ENCODE data around the gene TOM1L2. TPM values are rescaled to one million over a fixed set of nuclear protein-coding genes. Genes with fewer than 3 reads are reported as not detected.

Gene TOM1L2
- total RNA-seq, 1 experiment from 2014 or later: 24.1 TPM

DNA sequence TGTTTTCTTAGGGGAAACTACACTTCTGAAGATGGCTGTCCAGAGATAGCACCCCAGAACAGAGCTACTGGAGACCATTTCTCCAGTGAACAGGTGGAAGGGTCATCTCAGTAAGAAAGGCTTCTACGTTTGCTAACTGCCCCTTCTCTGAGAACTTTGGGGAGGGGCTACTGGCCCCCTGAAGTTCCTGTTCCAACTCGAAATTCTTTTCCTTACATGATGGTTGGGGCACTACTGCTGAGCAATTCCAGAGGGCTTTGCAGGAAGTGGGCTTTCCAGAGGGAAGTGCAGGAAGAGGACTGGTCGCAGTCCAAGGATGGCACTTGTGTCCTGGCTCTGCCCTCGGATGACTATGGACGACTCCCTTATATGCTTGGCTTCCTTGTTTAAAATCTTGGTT lies 31.2 kb downstream of the TOM1L2 start:
- Histone ChIP-seq H3K79me2 (ENCODE audit: insufficient read depth, low read length) (no peaks in the 10 kb centered on the region; the same call in 1 of the 2 replicates), H3K9me2 (ENCODE audit: insufficient read depth) (no peaks in the 10 kb centered on the region), H3K9me3 (ENCODE audit: control insufficient read depth in 1 of 2, insufficient read depth in 1 of 2, low read depth in 1 of 2, low read length in 2 of 2) (no peaks in the 10 kb centered on the region), H3K4me1 (ENCODE audit: control insufficient read depth in 1 of 2, insufficient read depth in 2 of 2, low read length in 2 of 2) (peaks cover 74 to 77% of the 10 kb centered on the region in 2 experiments), H3K4me2 (ENCODE audit: low read length) (peak overlapping the region; percentile 40), H3K36me3 (ENCODE audit: control insufficient read depth in 1 of 2, insufficient read depth in 2 of 2, low read length in 2 of 2) (no peaks in the 10 kb centered on the region), H2AFZ (ENCODE audit: low read depth, low read length, poor library complexity, severe bottlenecking) (no peak overlapping the region), H4K20me1 (ENCODE audit: insufficient read depth) (no peaks in the 10 kb centered on the region), H3K27me3 (ENCODE audit: insufficient read depth, low read length) (no peaks in the 10 kb centered on the region), H3K4me3 (replicated peaks in 1 of 2; ENCODE audit: low read depth in 1 of 2, low read length in 2 of 2) (no peak overlapping the region), H3K27ac (ENCODE audit: low read depth, low read length) (peak overlapping the region; percentile 17; the same call in 1 of the 2 replicates), H3K9ac (ENCODE audit: low read length) (no peak overlapping the region)
- CTCF ChIA-PET: no interaction called here
- BruUV-seq (replicated peaks): no TSS peak
- DNase-seq (ENCODE audit: low read depth, low spot score) (no peak), ATAC-seq (no peak)
- RAD21 ChIA-PET (ENCODE audit: low non-redundant PET in 1 of 2, low total read pairs in 2 of 2, uncharacterized antibody in 2 of 2, unreplicated experiment in 2 of 2): interaction anchor here in 1 of 2 experiments (0.5 kb wide), 1 partner anchor 115 kb away, joined by 10 read pairs; no protein-coding TSS in a partner anchor
- POLR2A ChIA-PET: interaction anchor here (0.6 kb wide), 1 partner anchor 15 kb away, joined by 3 read pairs; no protein-coding TSS in a partner anchor
- no peak for TF ChIP-seq FOSL1 (IDR thresholded peaks at IDR 0.05; ENCODE audit: low read depth)
- no peak for TF ChIP-seq TCF7L2 (IDR thresholded peaks at IDR 0.05; ENCODE audit: borderline replicate concordance, extremely low read depth, insufficient read depth, insufficient read length)
- no peak for TF ChIP-seq CBX3 (IDR thresholded peaks at IDR 0.05; ENCODE audit: low read depth)
- no peak for TF ChIP-seq ELF1 (IDR thresholded peaks at IDR 0.05; ENCODE audit: borderline replicate concordance, low read depth)
- no peak for TF ChIP-seq ZBTB33 (IDR thresholded peaks at IDR 0.05; ENCODE audit: extremely low read depth, insufficient replicate concordance, low read length)
- TF ChIP-seq POLR2AphosphoS5 (IDR thresholded peaks at IDR 0.05; ENCODE audit: low read depth, low read length): no peak
- no peak for TF ChIP-seq SIN3A (IDR thresholded peaks at IDR 0.05; ENCODE audit: low read depth)
- no peak for TF ChIP-seq SP1 (IDR thresholded peaks at IDR 0.05; ENCODE audit: low read depth)
- no peak for TF ChIP-seq CTCF (IDR thresholded peaks at IDR 0.05 in 2 of 3, conservative IDR thresholded peaks at IDR 0.05 in 1 of 3; ENCODE audit: borderline replicate concordance in 1 of 3, insufficient read depth in 1 of 3, low read depth in 2 of 3, low read length in 2 of 3)
- TF ChIP-seq POLR2A (IDR thresholded peaks at IDR 0.05; ENCODE audit: borderline replicate concordance, extremely low read depth, insufficient read depth, insufficient read length): no peak
- TF ChIP-seq ZNF274 (IDR thresholded peaks at IDR 0.05; ENCODE audit: low read depth, low read length): no peak
- TF ChIP-seq ZFX (IDR thresholded peaks at IDR 0.05): no peak
- TF ChIP-seq, protein P1, sequence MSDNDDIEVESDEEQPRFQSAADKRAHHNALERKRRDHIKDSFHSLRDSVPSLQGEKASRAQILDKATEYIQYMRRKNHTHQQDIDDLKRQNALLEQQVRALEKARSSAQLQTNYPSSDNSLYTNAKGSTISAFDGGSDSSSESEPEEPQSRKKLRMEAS (IDR thresholded peaks at IDR 0.05): no peak
- TF ChIP-seq EZH2phosphoT487 (IDR thresholded peaks at IDR 0.05; ENCODE audit: borderline replicate concordance): no peak
- no peak for TF ChIP-seq EGR1 (IDR thresholded peaks at IDR 0.05; ENCODE audit: low read depth)
- TF ChIP-seq CEBPB (IDR thresholded peaks at IDR 0.05; ENCODE audit: low read depth): no peak
- no peak for TF ChIP-seq RAD21 (IDR thresholded peaks at IDR 0.05; ENCODE audit: low read depth)
- intact Hi-C loops (cut with micrococcal nuclease): no loop called here
